Measurements from ENCODE around the gene TXNDC12.
A peak's percentile ranks its signal among the peaks of the same experiment; 100 is the strongest.

Gene TXNDC12

GRCh38 chr1:52060822-52061221, 5.8 kb upstream of the TXNDC12 start:
- Histone ChIP-seq H3K27me3 (ENCODE audit: low read length) (no peaks in the 10 kb centered on the region), H3K79me2 (ENCODE audit: insufficient read depth, low read length) (peaks cover 69% of the 10 kb centered on the region), H4K20me1 (ENCODE audit: low read depth, low read length) (peaks cover 3% of the 10 kb centered on the region; the same call in 1 of the 2 replicates), H3K9me3 (ENCODE audit: insufficient read depth, low read length) (no peaks in the 10 kb centered on the region), H3K36me3 (ENCODE audit: low read length) (peaks cover 25% of the 10 kb centered on the region; the same call in 1 of the 2 replicates), H3K9me2 (replicated peaks; ENCODE audit: insufficient read depth, low read length) (no peaks in the 10 kb centered on the region), H3F3A (ENCODE audit: insufficient read depth) (peaks cover 5% of the 10 kb centered on the region), H2AFZ (ENCODE audit: low read depth, low read length, severe bottlenecking) (no peak overlapping the region), H3K27ac (ENCODE audit: low read depth, low read length) (no peak overlapping the region), H3K4me3 (ENCODE audit: insufficient read depth, low read length, poor library complexity, severe bottlenecking) (no peak overlapping the region), H3K9ac (ENCODE audit: low read length) (no peak overlapping the region), H3K4me2 (ENCODE audit: low read depth, low read length, poor library complexity, severe bottlenecking) (no peak overlapping the region)
- TF ChIP-seq EZH2phosphoT487 (conservative IDR thresholded peaks at IDR 0.05; ENCODE audit: low read length): no peak

- H4K20me1 ChIP-seq (ENCODE audit: low read depth, low read length): peaks cover 3% of the 10 kb centered on the region; the same call in 1 of the 2 replicates
- H3K9ac ChIP-seq (ENCODE audit: low read length): no peak overlapping the region
- peaks cover 19% of the 10 kb centered on the region; the same call in 1 of the 2 replicates for H3K36me3 ChIP-seq (ENCODE audit: low read length)
- H3K9me2 ChIP-seq (replicated peaks; ENCODE audit: insufficient read depth, low read length): no peaks in the 10 kb centered on the region
- H3K4me3 ChIP-seq (ENCODE audit: insufficient read depth, low read length, poor library complexity, severe bottlenecking): no peak overlapping the region
- H3K79me2 ChIP-seq (ENCODE audit: insufficient read depth, low read length): peaks cover 78% of the 10 kb centered on the region
- no peak overlapping the region for H3K4me2 ChIP-seq (ENCODE audit: low read depth, low read length, poor library complexity, severe bottlenecking)
- TF ChIP-seq CTCF (IDR thresholded peaks at IDR 0.05; ENCODE audit: insufficient read depth, low read length, poor library complexity, severe bottlenecking) (no peak), EZH2phosphoT487 (conservative IDR thresholded peaks at IDR 0.05; ENCODE audit: low read length) (no peak)
- H3F3A ChIP-seq (ENCODE audit: insufficient read depth): peaks cover 5% of the 10 kb centered on the region
- no peaks in the 10 kb centered on the region for H3K9me3 ChIP-seq (ENCODE audit: insufficient read depth, low read length)
- no peak overlapping the region for H2AFZ ChIP-seq (ENCODE audit: low read depth, low read length, severe bottlenecking)
- no peak overlapping the region for H3K27ac ChIP-seq (ENCODE audit: low read depth, low read length)
- H3K27me3 ChIP-seq (ENCODE audit: low read length): no peaks in the 10 kb centered on the region
These were observed 4.9 kb upstream of the TXNDC12 start for GRCh38 chr1:52059888-52060287.

- Histone ChIP-seq H2AFZ (ENCODE audit: low read depth, low read length, severe bottlenecking) (no peak overlapping the region), H4K20me1 (ENCODE audit: low read depth, low read length) (peaks cover 3% of the 10 kb centered on the region; the same call in 1 of the 2 replicates), H3K9me2 (replicated peaks; ENCODE audit: insufficient read depth, low read length) (no peaks in the 10 kb centered on the region), H3K27me3 (ENCODE audit: low read length) (no peaks in the 10 kb centered on the region), H3K4me2 (ENCODE audit: low read depth, low read length, poor library complexity, severe bottlenecking) (peak overlapping the region; percentile 17), H3K9ac (ENCODE audit: low read length) (no peak overlapping the region), H3K79me2 (ENCODE audit: insufficient read depth, low read length) (peaks cover 84% of the 10 kb centered on the region), H3K4me3 (ENCODE audit: insufficient read depth, low read length, poor library complexity, severe bottlenecking) (no peak overlapping the region), H3K9me3 (ENCODE audit: insufficient read depth, low read length) (no peaks in the 10 kb centered on the region), H3K27ac (ENCODE audit: low read depth, low read length) (no peak overlapping the region), H3F3A (ENCODE audit: insufficient read depth) (peaks cover 5% of the 10 kb centered on the region), H3K36me3 (ENCODE audit: low read length) (peaks cover 13% of the 10 kb centered on the region; the same call in 1 of the 2 replicates)
- TF ChIP-seq CTCF (IDR thresholded peaks at IDR 0.05; ENCODE audit: insufficient read depth, low read length, poor library complexity, severe bottlenecking): no peak
- TF ChIP-seq EZH2phosphoT487 (conservative IDR thresholded peaks at IDR 0.05; ENCODE audit: low read length): no peak
These were observed 4.3 kb upstream of the TXNDC12 start for GRCh38 chr1:52059321-52059720.

GRCh38 chr1:52057876-52058415, 3.0 kb upstream of the TXNDC12 start:
- peaks cover 3% of the 10 kb centered on the region; the same call in 1 of the 2 replicates for H4K20me1 ChIP-seq (ENCODE audit: low read depth, low read length)
- H3K27me3 ChIP-seq (ENCODE audit: low read length): no peaks in the 10 kb centered on the region

More at GRCh38 chr1:52057876-52058415, 3.0 kb upstream of the TXNDC12 start:
- no peaks in the 10 kb centered on the region for H3K9me2 ChIP-seq (replicated peaks; ENCODE audit: insufficient read depth, low read length)
- TF ChIP-seq CTCF (IDR thresholded peaks at IDR 0.05; ENCODE audit: insufficient read depth, low read length, poor library complexity, severe bottlenecking): no peak
- no peak for TF ChIP-seq EZH2phosphoT487 (conservative IDR thresholded peaks at IDR 0.05; ENCODE audit: low read length)
- peak overlapping the region; percentile 83; the same call in 1 of the 2 replicates for H3K9ac ChIP-seq (ENCODE audit: low read length)
- H3K9me3 ChIP-seq (ENCODE audit: insufficient read depth, low read length): no peaks in the 10 kb centered on the region
- H2AFZ ChIP-seq (ENCODE audit: low read depth, low read length, severe bottlenecking): no peak overlapping the region
- no peak overlapping the region for H3K4me3 ChIP-seq (ENCODE audit: insufficient read depth, low read length, poor library complexity, severe bottlenecking)
- H3K36me3 ChIP-seq (ENCODE audit: low read length): peaks cover 7% of the 10 kb centered on the region; the same call in 1 of the 2 replicates
- H3K4me2 ChIP-seq (ENCODE audit: low read depth, low read length, poor library complexity, severe bottlenecking): peak overlapping the region; percentile 82
- H3K79me2 ChIP-seq (ENCODE audit: insufficient read depth, low read length): peaks cover 79% of the 10 kb centered on the region
- H3K27ac ChIP-seq (ENCODE audit: low read depth, low read length): no peak overlapping the region
- H3F3A ChIP-seq (ENCODE audit: insufficient read depth): peaks cover 9% of the 10 kb centered on the region
